Adrenal gland (tissue), 12 donors: ENCODE measurements around the gene SEMA6A. TPM values are rescaled to one million over a fixed set of nuclear protein-coding genes. Genes with fewer than 3 reads are reported as not detected.

ENCODE experiments used
- DNase-seq, 7 donors: peaks; one replicate each; pipeline ENCODE4 v3.0.0-alpha.2; 2019 to 2020
- H3K27ac ChIP-seq, 5 donors: fragments of 200-600 bp; sonication (generic) in 4 of 5; 1 replicate in 3 of 5; 2 replicates in 2 of 5; pipeline versions ENCODE4 v1.5.1 to v1.8.0; 2016 to 2020; ENCODE audit warnings: mild to moderate bottlenecking in 1 of 5
- H3K27me3 ChIP-seq: fragments of 200-600 bp; 2 replicates; pipeline ENCODE4 v1.8.0; 2021
- H3K36me3 ChIP-seq, 2 donors: fragments of 200-600 bp; replicated peaks in 1 of 2; 1 replicate in 1 of 2; 2 replicates in 1 of 2; pipeline versions ENCODE4 v1.5.1 to v1.8.0; 2018 to 2022
- H3K4me1 ChIP-seq, 2 donors: fragments of 200-600 bp; replicated peaks in 1 of 2; 1 replicate in 1 of 2; 2 replicates in 1 of 2; pipeline versions ENCODE4 v1.5.1 to v1.8.0; 2018 to 2021
- H3K4me3 ChIP-seq, 4 donors: fragments of 200-600 bp; sonication (generic) in 3 of 4; one replicate each; pipeline ENCODE4 v1.5.1; 2016 to 2018
- H3K9me3 ChIP-seq, 3 donors: fragments of 200-600 bp; sonication (generic) in 1 of 3; replicated peaks in 1 of 3; 1 replicate in 2 of 3; 2 replicates in 1 of 3; pipeline versions ENCODE4 v1.5.1 to v1.8.0; 2016 to 2021
- POLR2A ChIP-seq, 2 donors: fragments of 450-650 bp; IDR thresholded peaks; one replicate each; pipeline ENCODE4 v1.6.1; 2017; ENCODE audit warnings: antibody characterized with exemption in 2 of 2, mild to moderate bottlenecking in 2 of 2, moderate library complexity in 1 of 2
- WGBS, 4 donors: extraction: QIAGEN DNeasy Blood & Tissue Kit in 2 of 4; methylation state at CpG; one replicate each; pipeline versions ENCODE4 v1.1.5 to v1.1.7; 2013 to 2017; 5-methylcytosine and 5-hydroxymethylcytosine counted together
- intact Hi-C, 2 donors: fragments of 100-400 bp; cut with DNase I; formaldehyde crosslinking; loops; one replicate each; pipeline versions ENCODE4 v1.14.1 to v1.15.0; 2022 to 2023
- polyA plus RNA-seq, 3 donors: library from polyadenylated mRNA; stranded (reverse); fragments of 200-250 nt in 2 of 3; fragments of 350-450 nt in 1 of 3; fragmentation: Illumina TruSeq in 1 of 3; extraction: RNeasy Lipid Tissue Mini Kit (QIAGEN cat#74804) in 1 of 3; gene quantifications; one replicate each; pipeline ENCODE4 v1.2.3, GENCODE V29; 2013 to 2014
- total RNA-seq, 9 donors: library from RNA; depleted of rRNA in 4 of 9; stranded (reverse); fragments of >200 nt in 4 of 9; fragments of 120-200 nt in 1 of 9; fragmentation: NEBNext Ultra II Directional in 1 of 9; extraction: Animal tissue kit (Norgen Biotek cat#: 25700) in 1 of 9; gene quantifications; one replicate each; pipeline versions ENCODE4 v1.1.0 to v1.2.4, GENCODE V29; 2013 to 2023
- TF ChIP-seq, protein P1 (sequence below), 6 experiments: fragments of 450-650 bp in 4 of 6; fragments of 200-600 bp in 2 of 6; sonication (generic) in 1 of 6; IDR thresholded peaks; 1 replicate in 5 of 6; 2 replicates in 1 of 6; pipeline versions ENCODE4 v1.5.1 to v1.8.0; 2016 to 2021; ENCODE audit warnings: antibody characterized with exemption in 6 of 6, mild to moderate bottlenecking in 2 of 6, moderate library complexity in 1 of 6
- donor health status: healthy with polysubstance abuse.
- donor health status: Bipolar disorder and iron deficiency.
- donor health status: DM: yes; HTN: yes; CAD: no.
- donor health status: DM: no; HTN: no; CAD: no.
- donor health status: DM: no; HTN: no; CAD: no.
- donor health status: DM: yes; HTN: yes; CAD: no.

The SEMA6A gene
- total and polyA plus RNA-seq, 12 donors = 55.1 to 182 (median 124) TPM

DNA sequence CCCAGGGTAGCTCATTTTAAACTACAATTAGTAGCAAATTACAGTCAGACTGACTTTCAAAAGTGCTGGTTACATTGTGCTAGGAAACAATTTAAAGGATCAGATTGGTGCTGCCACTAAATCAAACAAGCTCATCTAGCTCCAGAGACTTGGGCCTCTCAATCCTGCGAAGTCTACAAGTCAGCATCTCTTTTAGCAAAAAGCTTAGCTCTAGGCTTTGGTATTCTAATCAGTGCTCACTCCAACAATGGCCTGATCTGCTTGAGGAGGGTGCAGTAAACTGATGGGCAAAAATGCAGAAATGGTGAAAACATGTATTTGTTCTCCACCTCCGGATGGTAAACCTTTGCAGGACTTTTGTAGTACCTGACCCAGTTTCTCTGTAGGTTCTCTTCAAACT, 47.0 kb upstream of the SEMA6A start:
- Histone ChIP-seq H3K27ac (no peak overlapping the region), H3K4me1 (peaks cover 0 to 3% of the 10 kb centered on the region in 2 donors), H3K27me3 (no peaks in the 10 kb centered on the region), H3K36me3 (no peaks in the 10 kb centered on the region), H3K4me3 (no peak overlapping the region), H3K9me3 (no peaks in the 10 kb centered on the region)
- 91 to 96% (median 93%) methylated on average over 2 of the region's 2 CpGs for WGBS, 4 donors
- no peak for DNase-seq
- TF ChIP-seq POLR2A (IDR thresholded peaks at IDR 0.05) = no peak
- TF ChIP-seq, protein P1, sequence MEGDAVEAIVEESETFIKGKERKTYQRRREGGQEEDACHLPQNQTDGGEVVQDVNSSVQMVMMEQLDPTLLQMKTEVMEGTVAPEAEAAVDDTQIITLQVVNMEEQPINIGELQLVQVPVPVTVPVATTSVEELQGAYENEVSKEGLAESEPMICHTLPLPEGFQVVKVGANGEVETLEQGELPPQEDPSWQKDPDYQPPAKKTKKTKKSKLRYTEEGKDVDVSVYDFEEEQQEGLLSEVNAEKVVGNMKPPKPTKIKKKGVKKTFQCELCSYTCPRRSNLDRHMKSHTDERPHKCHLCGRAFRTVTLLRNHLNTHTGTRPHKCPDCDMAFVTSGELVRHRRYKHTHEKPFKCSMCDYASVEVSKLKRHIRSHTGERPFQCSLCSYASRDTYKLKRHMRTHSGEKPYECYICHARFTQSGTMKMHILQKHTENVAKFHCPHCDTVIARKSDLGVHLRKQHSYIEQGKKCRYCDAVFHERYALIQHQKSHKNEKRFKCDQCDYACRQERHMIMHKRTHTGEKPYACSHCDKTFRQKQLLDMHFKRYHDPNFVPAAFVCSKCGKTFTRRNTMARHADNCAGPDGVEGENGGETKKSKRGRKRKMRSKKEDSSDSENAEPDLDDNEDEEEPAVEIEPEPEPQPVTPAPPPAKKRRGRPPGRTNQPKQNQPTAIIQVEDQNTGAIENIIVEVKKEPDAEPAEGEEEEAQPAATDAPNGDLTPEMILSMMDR (IDR thresholded peaks at IDR 0.05) = no peak
- intact Hi-C loops = no loop called here

DNA sequence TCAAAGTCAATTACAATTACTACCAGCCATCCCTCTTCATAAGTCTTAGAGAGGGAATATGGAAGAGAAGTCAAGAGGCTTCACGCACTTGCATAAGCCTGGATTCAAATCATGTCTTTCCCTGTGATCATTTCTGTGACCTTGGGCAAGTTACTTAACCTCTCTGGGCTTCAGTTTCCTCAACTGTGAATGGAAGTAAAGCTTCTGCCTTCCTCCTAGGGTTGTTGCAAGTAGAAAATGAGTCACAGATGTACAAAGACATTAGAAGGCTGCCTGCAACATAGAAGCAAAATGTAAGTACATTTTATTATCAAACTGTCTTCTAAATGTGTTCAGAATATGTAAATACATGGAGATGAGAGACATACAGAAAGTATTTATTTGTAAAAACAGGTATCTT, 42.3 kb upstream of the SEMA6A start:
- TF ChIP-seq, protein P1 (IDR thresholded peaks at IDR 0.05) = no peak
- no peak for TF ChIP-seq POLR2A (IDR thresholded peaks at IDR 0.05)
- intact Hi-C loops = no loop called here
- no peak overlapping the region for H3K4me3 ChIP-seq
- no peaks in the 10 kb centered on the region for H3K9me3 ChIP-seq
- 83 to 95% (median 92%) methylated on average over 1 of the region's 1 CpG for WGBS, 4 donors
- DNase-seq = no peak
- no peaks in the 10 kb centered on the region for H3K36me3 ChIP-seq
- no peaks in the 10 kb centered on the region for H3K27me3 ChIP-seq
- H3K4me1 ChIP-seq = no peaks in the 10 kb centered on the region
- no peak overlapping the region for H3K27ac ChIP-seq

DNA sequence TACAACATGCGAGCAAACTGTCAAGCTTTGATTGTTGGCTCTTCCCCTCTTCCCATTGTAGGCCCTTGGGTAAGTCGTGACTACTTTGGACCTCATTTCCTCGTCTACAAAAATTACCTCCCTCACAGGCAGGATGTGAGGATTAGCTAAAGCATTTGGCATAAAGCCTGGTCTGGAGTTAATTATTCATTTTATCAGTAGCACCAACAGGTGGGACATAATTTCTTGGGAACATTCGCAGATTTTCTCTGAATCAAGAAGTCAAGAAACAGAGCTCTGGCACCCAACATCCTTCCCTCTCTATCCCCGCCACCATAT, 39.9 kb upstream of the SEMA6A start:
- DNase-seq = no peak
- 87 to 92% (median 87%) methylated on average over 5 of the region's 5 CpGs for WGBS, 4 donors
- no peaks in the 10 kb centered on the region for H3K9me3 ChIP-seq
- H3K27ac ChIP-seq = no peak overlapping the region
- no peaks in the 10 kb centered on the region for H3K27me3 ChIP-seq
- no peaks in the 10 kb centered on the region for H3K4me1 ChIP-seq
- intact Hi-C loops = no loop called here
- no peaks in the 10 kb centered on the region for H3K36me3 ChIP-seq
- no peak overlapping the region for H3K4me3 ChIP-seq
- no peak for TF ChIP-seq POLR2A (IDR thresholded peaks at IDR 0.05)
- TF ChIP-seq, protein P1 (IDR thresholded peaks at IDR 0.05) = no peak

DNA sequence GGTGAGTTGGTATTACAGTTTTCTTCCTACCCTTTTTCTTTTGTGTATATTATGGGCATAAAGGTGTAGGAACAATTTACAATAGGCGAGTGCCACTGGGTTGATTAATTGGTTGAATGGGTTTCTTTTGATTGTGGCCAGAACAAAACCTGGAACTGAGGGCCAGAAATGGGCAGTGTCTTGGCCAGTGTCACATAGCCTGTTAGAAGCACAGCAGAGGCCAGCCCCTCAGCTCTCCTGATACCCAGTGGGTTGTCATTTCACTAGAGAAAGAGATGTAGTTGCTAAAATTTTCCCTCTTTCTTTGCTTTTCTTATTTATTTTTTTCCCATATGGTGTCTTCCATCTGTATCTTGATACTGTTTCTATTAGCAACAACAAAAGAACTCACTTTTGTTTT, 38.8 kb upstream of the SEMA6A start:
- no peaks in the 10 kb centered on the region for H3K9me3 ChIP-seq
- peak in 1 of 7 donors; percentile 18 for DNase-seq
- WGBS, 4 donors = 77 to 93% (median 84%) methylated on average over 1 of the region's 1 CpG
- intact Hi-C loops = no loop called here
- H3K27ac ChIP-seq = no peak overlapping the region
- no peak overlapping the region for H3K4me3 ChIP-seq
- no peaks in the 10 kb centered on the region for H3K36me3 ChIP-seq
- no peaks in the 10 kb centered on the region for H3K27me3 ChIP-seq
- TF ChIP-seq POLR2A (IDR thresholded peaks at IDR 0.05) = no peak
- TF ChIP-seq, protein P1 (IDR thresholded peaks at IDR 0.05) = no peak
- no peaks in the 10 kb centered on the region for H3K4me1 ChIP-seq
